DOHH2 (cell line): Measurements from ENCODE around the gene GUCA1A.

ENCODE experiments used
- H3F3A ChIP-seq: fragments of 200-600 bp; sonication (generic), shearing (Covaris generic); 2 replicates; pipeline ENCODE4 v1.6.0; 2016; ENCODE audit warnings: antibody characterized with exemption, mild to moderate bottlenecking; ENCODE audit not compliant: control insufficient read depth, insufficient read depth
- H3K27ac ChIP-seq: fragments of 200-600 bp; sonication (generic); 2 replicates; pipeline ENCODE4 v1.5.1; 2014; ENCODE audit warnings: low read depth, mild to moderate bottlenecking, low read length, moderate library complexity
- H3K27me3 ChIP-seq: fragments of 200-600 bp; sonication (generic); 2 replicates; pipeline ENCODE4 v1.6.1; 2014; ENCODE audit warnings: mild to moderate bottlenecking, low read length, mixed read lengths; ENCODE audit not compliant: control insufficient read depth
- H3K36me3 ChIP-seq: fragments of 200-600 bp; sonication (generic); 2 replicates; pipeline ENCODE4 v1.6.1; 2014; ENCODE audit warnings: mild to moderate bottlenecking, low read length, moderate library complexity, mixed read lengths; ENCODE audit not compliant: control insufficient read depth
- H3K4me1 ChIP-seq: fragments of 200-600 bp; sonication (generic); 2 replicates; pipeline ENCODE4 v1.6.1; 2014; ENCODE audit warnings: mild to moderate bottlenecking, low read length, mixed read lengths; ENCODE audit not compliant: control insufficient read depth
- H3K4me2 ChIP-seq: fragments of 200-600 bp; sonication (generic); 2 replicates; pipeline ENCODE4 v1.6.0; 2014; ENCODE audit warnings: mild to moderate bottlenecking, low read length, moderate library complexity
- H3K4me3 ChIP-seq: fragments of 200-600 bp; sonication (generic); 2 replicates; pipeline ENCODE4 v1.5.1; 2014; ENCODE audit warnings: mild to moderate bottlenecking, low read length, mixed read lengths
- H3K79me2 ChIP-seq: fragments of 200-600 bp; sonication (generic); 2 replicates; pipeline ENCODE4 v1.6.1; 2014; ENCODE audit warnings: mild to moderate bottlenecking, low read length, mixed read lengths; ENCODE audit not compliant: control insufficient read depth
- H3K9me2 ChIP-seq: fragments of 200-600 bp; sonication (generic); replicated peaks from 2 replicates; pipeline ENCODE4 v1.6.1; 2014; ENCODE audit warnings: mild to moderate bottlenecking, low read length, mixed read lengths; ENCODE audit not compliant: control insufficient read depth
- H3K9me3 ChIP-seq: fragments of 200-600 bp; sonication (generic); 2 replicates; pipeline ENCODE4 v1.6.1; 2014; ENCODE audit warnings: antibody characterized with exemption, low read length, mixed read lengths; ENCODE audit not compliant: control insufficient read depth, insufficient read depth
- H4K20me1 ChIP-seq: fragments of 200-600 bp; sonication (generic); 2 replicates; pipeline ENCODE4 v1.6.0; 2014; ENCODE audit warnings: low read depth, mild to moderate bottlenecking, antibody characterized with exemption, low read length, moderate library complexity; ENCODE audit not compliant: control insufficient read depth, insufficient read depth
- EZH2phosphoT487 ChIP-seq: fragments of 200-600 bp; sonication (generic); IDR thresholded peaks from 2 replicates; pipeline ENCODE4 v1.6.1; 2017; ENCODE audit warnings: borderline replicate concordance, mild to moderate bottlenecking, antibody characterized with exemption, low read length, moderate library complexity, mixed read lengths
- TF ChIP-seq, protein P1 (sequence below): fragments of 200-600 bp; sonication (generic); IDR thresholded peaks from one replicate; pipeline ENCODE4 v1.5.1; 2014; ENCODE audit warnings: antibody characterized with exemption, mild to moderate bottlenecking, low read depth, low read length; ENCODE audit not compliant: poor library complexity, severe bottlenecking

Gene GUCA1A

DNA sequence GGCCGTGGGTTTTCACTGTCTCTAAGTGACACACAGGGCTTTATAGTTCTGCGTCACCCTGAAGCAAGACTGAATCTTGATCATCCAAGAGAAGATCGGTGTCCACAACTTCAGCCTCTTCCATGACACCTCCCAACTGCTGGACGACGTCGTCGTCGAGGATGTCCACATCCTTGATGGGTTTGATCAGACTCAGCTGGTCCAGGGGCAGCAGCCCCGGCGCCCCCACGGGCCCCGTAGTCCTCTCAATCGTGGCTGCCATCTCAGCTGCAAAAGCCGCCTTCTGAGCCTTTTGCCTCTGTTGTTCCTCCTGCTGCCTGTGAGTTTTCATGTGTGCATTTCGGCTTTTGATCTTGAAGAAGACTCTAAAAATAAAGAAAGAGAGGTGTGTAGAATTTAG lies 55.1 kb downstream of the GUCA1A start:
- H3K27ac ChIP-seq: no peak overlapping the region
- H3K9me2 ChIP-seq: no peaks in the 10 kb centered on the region
- H3K79me2 ChIP-seq: no peaks in the 10 kb centered on the region
- H3K4me3 ChIP-seq: no peak overlapping the region
- H3K4me2 ChIP-seq: no peak overlapping the region
- H3K9me3 ChIP-seq: no peaks in the 10 kb centered on the region
- TF ChIP-seq, protein P1, sequence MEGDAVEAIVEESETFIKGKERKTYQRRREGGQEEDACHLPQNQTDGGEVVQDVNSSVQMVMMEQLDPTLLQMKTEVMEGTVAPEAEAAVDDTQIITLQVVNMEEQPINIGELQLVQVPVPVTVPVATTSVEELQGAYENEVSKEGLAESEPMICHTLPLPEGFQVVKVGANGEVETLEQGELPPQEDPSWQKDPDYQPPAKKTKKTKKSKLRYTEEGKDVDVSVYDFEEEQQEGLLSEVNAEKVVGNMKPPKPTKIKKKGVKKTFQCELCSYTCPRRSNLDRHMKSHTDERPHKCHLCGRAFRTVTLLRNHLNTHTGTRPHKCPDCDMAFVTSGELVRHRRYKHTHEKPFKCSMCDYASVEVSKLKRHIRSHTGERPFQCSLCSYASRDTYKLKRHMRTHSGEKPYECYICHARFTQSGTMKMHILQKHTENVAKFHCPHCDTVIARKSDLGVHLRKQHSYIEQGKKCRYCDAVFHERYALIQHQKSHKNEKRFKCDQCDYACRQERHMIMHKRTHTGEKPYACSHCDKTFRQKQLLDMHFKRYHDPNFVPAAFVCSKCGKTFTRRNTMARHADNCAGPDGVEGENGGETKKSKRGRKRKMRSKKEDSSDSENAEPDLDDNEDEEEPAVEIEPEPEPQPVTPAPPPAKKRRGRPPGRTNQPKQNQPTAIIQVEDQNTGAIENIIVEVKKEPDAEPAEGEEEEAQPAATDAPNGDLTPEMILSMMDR: no peak
- no peak for TF ChIP-seq EZH2phosphoT487
- H3F3A ChIP-seq: peaks cover 3% of the 10 kb centered on the region; the same call in 1 of the 2 replicates
- peaks cover 15% of the 10 kb centered on the region; the same call in 1 of the 2 replicates for H3K36me3 ChIP-seq
- H3K4me1 ChIP-seq: peaks cover 24% of the 10 kb centered on the region
- no peaks in the 10 kb centered on the region for H3K27me3 ChIP-seq
- no peaks in the 10 kb centered on the region for H4K20me1 ChIP-seq
